ENCODE measurements around the gene PI4K2B.
A peak's percentile ranks its signal among the peaks of the same experiment; 100 is the strongest.
"Not testable (repeated sequence)": the region's sequence is repeated elsewhere in the genome, so short reads cannot be mapped to it uniquely, and the experiment has no call there.

PI4K2B gene

DNA sequence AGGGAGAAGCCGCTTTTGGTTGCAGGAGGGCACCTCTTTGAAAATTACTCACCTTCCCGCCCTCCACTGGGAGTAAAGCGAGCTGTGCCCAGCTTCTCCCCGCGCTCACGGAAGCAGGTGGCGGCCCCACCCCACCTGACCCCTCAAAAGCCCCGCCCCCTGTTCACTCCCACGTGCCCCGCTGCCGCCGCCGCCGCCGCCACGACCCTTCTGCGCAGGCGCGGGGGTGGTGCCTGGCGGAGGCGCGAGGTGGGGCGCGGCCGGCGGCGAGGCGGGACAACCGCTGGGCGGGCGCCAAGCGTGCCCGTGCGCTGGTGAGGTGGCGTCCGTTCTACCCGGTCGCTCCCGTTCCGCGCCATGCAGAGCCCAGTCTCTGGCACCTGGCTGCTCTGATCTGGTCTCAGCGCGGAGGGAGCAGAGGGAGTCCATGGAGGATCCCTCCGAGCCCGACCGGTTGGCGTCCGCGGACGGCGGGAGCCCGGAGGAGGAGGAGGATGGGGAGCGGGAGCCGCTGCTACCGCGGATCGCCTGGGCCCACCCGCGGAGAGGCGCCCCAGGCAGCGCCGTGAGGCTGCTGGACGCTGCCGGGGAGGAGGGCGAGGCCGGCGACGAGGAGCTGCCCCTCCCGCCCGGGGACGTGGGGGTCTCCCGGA, at the start of gene PI4K2B:
Gene PI4K2B, plus strand, starts transcription at position 297 of the 653 bp plus-strand sequence. Its CDS starts 131 bp downstream, at position 428.
- peak; percentile 83 for DNase-seq

- DNase-seq = no peak
These were observed 49.8 kb upstream of the PI4K2B start for GRCh38 chr4:25184056-25184455.

DNA sequence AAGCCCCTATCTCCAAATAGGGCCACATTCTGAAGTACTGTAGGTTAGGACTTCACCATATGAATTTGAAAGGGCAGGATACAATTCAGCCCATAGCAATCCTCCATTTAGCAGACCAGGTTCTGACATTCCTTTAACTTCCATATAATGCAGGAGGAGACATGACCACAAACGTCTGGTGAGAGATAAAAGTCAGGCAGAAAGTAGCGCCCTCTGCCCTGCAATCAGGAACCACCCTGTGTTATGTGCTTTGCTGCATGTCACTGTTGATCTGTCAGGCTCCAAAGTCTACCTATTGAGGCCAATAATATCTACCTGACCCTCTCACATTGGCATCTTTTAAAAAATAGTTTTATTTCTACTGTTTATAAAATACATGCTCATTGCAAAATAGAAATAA, 43.4 kb upstream of the PI4K2B start:
- DNase-seq = no peak

DNA sequence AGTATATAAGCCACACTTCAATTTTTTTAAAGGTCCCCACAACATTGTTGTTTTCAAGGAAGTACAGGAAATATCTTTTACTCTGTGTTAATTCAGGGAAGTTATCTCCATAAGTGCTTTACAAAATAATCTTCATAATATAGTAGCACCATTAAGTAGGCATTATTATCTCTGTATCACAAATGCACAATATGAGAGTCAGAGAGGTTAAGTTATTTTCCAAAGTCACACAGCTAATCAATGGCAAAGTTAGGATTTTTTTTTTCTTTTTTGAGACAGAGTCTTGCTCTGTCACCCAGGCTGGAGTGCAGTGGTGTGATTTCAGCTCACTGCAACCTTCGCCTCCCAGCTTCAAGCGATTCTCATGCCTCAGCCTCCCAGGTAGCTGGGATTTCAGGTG, 35.1 kb upstream of the PI4K2B start:
- no peak for DNase-seq

DNA sequence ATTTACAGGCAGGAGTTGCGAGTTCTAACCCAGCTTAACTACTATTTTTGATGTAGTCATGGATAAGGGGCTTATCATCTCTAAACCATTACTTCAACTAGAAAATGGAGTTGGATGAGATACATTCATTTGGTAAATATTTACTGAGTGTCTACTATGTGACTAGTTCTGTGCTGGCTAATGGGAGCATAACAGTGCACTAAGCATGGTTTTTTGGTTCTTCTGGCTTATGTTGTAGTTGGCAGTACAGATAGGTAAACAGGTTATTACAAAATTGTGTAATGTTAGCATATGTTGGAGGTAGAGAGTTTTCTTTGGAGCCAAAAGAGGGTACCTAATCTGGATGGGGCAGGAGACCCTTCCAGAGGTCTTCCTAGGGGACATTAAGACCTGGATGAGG, 25.8 kb upstream of the PI4K2B start:
- DNase-seq = no peak

DNA sequence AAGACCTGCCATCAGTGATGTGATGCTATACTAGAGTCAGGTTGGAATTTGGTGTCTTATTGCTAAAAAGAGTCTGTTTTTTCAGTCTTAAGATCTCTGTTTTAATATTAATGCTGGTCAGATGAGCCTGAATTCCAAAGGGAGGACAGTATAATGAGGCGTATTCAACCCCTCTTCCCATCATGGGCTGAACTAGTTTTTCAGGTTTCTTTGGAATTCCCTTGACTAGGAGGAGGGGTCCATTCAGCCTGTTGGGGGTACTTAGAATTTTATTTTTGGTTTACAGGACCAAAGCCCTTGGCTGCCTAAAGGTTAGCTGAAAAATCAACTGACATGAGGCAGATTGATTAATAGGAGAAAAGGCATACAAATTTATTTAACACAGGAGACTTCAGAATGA, 24.1 kb upstream of the PI4K2B start:
- DNase-seq = no peak

DNA sequence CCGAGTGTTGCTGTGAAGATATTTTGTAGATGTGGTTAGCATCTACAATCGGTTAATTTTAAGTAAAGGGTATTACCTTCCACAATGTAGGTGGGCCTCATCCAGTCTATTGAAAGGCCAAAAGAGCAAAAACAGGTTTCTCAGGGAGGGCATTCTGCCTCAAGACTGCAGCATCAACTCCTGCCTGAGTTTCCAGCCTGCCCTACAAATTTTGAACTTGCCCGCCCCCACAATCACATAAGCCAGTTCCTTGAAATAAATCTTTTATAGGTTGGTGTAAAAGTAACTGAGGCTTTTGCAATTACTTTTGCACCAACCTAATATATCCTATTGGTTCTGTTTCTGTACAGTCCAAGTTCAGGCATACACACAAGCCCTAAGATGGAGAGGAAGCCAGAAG, 22.1 kb upstream of the PI4K2B start:
- no peak for DNase-seq

DNA sequence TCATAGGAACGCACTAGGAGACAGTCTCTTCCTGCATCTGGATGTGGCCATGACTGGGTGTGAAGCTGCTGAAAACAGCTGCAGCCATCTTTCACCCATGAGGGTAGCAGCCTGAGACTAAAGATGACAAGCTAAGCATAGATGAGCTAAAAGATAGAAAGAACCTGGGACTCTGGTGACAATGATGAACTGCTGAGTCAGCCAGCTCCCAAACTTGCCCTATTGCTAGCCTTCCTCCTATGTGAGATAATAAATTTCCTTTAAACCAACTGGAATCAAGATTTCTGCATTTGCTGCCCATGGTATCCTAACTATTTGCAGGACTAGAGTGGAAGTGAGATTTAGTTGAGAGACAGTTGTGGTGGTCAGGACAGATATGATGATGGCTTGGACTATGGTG, 21.0 kb upstream of the PI4K2B start:
- no peak for DNase-seq

DNA sequence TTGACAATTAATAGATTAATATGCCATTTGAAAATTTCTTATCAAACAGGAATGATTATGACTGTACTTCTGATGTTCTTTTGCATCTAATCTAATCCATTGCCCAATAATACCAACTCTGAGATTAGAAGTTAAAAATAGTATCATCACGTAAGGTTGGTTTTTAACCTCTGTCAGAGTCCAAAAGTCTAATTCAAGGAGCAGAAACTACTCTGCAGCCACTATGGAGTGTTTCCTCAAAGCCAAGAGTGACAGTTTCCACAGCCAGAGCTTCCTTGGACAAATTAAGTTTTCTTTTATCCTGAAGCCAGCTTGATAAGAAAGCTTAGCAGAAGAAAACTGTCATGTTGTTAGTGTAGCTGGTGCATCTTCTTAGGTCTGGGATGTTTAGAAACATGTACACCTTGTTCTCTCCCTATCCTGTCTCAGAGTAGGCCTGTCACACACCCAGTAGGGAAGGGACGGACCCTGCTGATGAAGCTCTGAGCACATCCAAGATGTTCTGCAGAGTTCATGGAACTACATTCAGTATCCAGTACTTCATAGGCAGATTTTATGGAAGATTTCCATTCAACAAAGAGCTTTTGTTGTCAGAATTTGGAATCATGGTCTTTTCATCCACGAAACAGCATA, 20.4 kb upstream of the PI4K2B start:
- DNase-seq = no peak

DNA sequence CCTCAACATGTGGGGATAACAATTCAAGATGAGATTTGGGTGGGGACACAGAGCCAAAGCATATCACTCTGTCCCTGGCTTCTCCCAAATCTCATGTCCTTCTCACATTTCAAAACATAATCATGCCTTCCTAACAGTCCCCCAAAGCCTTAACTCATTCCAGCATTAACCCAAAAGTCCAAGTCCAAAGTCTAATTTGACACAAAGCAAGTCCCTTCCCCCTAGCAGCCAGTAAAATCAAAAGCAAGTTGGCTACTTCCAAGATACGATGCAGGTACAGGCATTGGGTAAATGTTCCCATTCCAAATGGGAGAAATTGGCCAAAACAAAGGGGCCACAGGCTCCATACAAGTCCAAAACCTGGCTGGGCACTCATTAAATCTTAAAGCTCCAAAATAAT, 19.1 kb upstream of the PI4K2B start:
- DNase-seq = not testable (repeated sequence)

GRCh38 chr4:25215511-25215910, 18.3 kb upstream of the PI4K2B start:
- no peak for DNase-seq

DNA sequence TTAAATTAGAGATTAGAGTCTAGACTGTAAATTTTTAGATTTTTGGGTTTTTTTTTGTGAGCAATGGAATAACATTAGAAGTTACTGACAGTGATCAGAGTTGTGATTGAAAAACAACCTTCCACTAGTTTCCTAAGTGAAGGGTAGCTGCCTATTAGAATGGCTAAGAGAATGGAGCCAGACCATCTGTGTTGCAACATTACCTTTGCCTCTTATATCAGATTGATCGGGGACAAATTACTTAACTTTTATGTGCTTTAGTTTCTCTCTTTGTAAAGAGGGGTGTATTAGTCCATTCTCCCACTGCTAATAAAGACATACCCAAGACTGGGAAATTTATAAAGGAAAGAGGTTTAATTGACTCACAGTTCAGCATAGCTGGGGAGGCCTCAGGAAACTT, 12.5 kb upstream of the PI4K2B start:
- DNase-seq = no peak

- DNase-seq = no peak
These were observed 9.9 kb upstream of the PI4K2B start for GRCh38 chr4:25223802-25224375.

DNA sequence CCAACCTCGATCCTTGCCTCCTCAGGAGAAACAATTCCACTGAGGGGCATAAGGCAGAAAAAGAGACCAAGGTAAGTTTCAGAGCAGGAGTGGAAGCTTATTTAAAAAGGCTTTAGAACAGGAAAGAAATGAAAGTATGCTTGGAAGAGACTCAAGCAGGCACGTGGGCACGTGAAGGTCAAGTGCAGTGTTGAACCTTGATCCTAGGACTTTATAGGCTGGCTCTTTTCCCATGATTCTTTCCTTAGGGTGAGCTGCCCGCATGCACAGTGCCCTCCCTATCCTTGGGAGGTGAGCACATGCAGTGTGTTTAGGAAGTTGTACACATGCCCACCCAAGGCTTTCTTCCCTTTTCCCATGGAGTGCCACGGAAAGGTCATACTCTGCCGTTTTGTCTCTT, 4.0 kb upstream of the PI4K2B start:
- DNase-seq = no peak

DNA sequence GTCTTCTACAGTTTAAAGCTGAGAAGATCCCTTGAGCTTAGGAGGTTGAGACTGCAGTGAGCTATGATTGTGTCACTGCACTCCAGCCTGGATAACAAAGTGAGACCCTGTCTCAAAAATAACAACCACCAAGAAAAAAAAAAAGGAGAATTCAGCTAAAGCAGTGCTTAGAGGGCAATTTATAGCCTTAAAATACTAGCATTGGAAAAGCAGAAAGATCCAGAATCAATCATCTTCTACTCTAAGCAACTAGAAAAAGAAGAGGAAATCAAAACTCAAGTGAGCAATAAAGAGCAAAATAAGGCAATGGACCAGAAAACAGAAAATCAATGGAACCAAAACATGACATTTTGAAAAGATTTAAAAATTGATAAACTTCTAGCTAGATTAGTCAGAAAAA, 639 bp upstream of the PI4K2B start:
- DNase-seq = no peak

DNA sequence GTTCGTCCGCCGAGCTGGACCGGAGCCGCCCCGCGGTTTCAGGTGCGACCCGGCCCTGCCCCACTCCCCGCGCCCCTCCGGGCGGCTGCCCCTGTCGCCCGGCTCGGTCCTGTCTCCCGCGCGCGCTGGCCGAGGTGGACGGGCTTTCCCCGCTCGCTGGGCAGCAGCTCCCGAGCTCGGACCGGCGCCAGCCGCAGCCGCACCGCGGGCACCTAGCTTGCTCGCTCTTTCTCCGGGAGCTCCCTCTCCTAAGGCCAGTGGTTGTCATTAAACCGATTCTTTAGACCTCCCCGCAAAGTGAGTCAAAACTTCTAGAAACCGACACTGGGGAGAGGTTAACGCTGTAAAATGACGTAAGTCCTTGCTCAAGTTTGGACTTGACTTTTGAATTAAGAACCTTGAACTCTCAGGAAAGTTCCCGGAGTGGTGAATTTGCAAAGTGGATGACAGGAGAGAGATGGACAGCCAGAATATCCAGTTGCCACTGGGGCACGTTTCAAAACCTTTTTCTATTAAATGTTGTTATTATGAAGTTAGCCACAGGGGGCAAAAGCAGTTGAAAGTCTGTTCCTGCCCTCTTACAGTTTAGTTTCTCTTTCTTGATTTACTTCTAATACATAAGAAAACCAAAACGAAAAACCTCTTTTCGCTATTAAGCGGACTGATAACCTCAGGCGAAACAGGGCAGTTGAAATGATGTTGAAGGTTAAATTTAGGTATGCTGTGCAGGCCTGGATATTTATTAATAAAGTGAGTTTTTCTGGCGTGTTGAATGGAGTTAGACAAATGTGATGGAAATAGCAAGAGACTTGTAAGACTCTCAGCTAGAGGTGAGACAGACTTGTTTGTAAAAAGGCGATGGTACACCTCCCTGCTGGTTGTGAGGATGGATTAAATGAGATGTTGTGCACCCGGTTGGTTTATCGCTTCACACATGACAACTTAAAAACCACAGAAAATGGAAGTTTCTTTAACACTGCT, 847 bp downstream of the PI4K2B start:
- DNase-seq = peak; percentile 69

- DNase-seq = no peak
These were observed 1.6 kb downstream of the PI4K2B start for GRCh38 chr4:25235401-25235800.

- DNase-seq = not testable (repeated sequence)
These were observed 2.2 kb downstream of the PI4K2B start for GRCh38 chr4:25236030-25236429.

GRCh38 chr4:25236971-25237370, 3.1 kb downstream of the PI4K2B start:
- DNase-seq = no peak

- no peak for DNase-seq
These were observed 4.2 kb downstream of the PI4K2B start for GRCh38 chr4:25238052-25238451.

DNA sequence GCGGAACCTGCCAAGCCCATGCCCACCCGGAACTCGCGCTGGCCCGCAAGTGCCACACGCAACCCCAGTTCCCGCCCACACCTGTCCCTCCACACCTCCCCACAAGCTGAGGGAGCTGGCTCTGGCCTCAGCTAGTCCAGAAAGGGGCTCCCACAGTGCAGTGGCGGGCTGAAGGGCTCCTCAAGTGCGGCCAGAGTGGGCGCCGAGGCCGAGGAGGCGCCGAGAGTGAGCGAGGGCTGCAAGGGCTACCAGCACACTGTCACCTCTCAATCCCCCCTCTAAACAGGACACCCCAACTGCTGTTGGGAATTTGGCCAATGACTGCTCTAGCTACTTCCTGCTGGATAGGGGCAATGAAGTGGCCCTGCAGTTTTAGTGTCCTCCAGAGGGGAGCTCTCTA, 5.7 kb downstream of the PI4K2B start:
- DNase-seq = not testable (repeated sequence)

GRCh38 chr4:25240754-25241210, 6.9 kb downstream of the PI4K2B start:
- DNase-seq = not testable (repeated sequence)

GRCh38 chr4:25242195-25242594, 8.4 kb downstream of the PI4K2B start:
- not testable (repeated sequence) for DNase-seq
